HG03571 (cell line): ENCODE measurements around the gene ZNF692.
"Not testable (repeated sequence)": the region's sequence is repeated elsewhere in the genome, so short reads cannot be mapped to it uniquely, and the experiment has no call there.

ENCODE experiments used
- ATAC-seq: cut with Tn5 transposase; IDR thresholded peaks from one replicate; pipeline ENCODE4 v1.9.1; 2021; ENCODE audit not compliant: unreplicated experiment

The ZNF692 gene

DNA sequence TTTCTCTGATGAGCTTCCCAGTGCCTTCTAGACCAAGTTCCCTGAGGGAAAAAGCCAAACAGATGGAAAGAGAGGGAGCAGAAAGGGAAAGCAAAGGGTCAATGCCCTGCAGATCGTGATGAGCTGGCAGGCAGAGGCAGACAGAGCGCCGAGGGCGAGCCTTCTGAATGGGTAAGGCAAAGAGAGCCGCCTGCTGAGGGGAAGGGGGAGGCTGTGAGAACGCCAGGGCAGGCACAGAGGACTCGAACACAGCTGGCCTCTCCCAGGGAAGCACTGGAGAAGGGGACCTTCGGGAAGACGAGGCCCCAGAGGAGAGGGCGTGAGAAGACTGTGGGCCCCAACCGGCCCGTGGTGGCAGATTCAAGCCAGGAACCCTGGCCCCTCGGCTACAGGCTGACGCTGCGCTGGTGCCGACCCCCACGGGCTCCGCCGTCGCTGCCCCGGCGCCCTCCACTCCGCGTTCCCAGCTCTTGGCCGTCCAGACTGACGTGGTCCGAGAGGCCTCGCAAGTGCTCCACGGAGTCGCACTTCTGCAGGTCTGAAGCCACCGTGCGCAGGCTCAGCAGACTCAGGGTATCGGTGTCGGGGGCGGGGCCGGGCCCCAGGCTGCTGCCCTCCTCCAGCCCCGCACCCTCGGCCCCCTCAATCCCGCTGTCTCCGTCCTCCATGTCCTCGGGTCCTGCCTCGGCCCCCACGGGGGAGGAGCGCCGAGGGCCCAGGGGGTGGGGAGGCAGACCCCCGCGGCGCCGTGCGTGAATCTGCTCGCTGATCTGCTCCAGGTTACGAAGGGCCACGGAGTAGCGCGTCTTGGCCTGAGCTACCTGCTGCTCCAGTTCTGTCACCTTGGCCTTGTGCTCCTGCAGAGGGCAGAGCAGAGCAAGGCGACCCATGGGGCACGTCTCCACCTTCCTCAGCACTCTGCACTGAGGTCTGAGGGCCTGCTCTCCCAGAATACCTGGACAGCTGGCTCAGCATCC lies 47.1 kb downstream of the ZNF692 start:
- no peak for ATAC-seq

DNA sequence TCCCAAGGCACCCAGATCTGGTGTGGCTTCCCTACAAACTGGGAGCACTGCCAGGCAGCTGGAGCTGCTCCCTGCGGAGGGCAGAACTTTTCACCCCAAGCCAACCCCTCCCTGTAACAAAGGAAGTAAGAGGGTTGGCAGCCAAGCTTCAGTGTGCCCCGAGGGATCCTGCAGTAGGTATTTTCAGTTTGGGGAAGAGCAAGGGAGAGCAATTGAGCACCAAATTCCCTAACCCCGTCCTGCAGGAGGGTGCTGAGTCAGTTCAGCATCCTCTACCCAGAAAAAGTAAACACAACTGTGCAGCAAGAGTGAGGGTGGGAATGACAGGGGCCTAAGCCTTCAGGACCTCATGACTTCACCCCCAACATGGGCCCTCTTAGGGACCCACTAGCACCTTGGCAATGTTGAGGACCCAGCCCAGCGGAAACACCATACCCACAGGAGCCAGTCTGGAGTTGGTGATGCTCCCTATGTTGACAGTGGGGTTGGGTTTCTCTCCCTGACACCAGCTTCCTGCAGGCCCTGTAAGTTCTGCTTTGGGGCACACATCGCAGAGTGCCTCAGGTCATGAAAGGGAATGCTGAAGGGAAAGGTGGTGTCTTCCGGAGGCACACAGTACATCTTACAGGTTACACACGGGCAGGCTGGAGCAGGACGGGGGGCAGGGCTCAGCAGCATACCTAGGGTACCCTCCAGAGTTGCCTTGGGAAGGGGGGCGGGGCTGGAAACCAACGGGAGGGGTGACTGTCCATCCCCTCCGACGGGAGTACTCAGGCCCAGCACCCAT lies 48.0 kb downstream of the ZNF692 start:
- ATAC-seq = no peak

DNA sequence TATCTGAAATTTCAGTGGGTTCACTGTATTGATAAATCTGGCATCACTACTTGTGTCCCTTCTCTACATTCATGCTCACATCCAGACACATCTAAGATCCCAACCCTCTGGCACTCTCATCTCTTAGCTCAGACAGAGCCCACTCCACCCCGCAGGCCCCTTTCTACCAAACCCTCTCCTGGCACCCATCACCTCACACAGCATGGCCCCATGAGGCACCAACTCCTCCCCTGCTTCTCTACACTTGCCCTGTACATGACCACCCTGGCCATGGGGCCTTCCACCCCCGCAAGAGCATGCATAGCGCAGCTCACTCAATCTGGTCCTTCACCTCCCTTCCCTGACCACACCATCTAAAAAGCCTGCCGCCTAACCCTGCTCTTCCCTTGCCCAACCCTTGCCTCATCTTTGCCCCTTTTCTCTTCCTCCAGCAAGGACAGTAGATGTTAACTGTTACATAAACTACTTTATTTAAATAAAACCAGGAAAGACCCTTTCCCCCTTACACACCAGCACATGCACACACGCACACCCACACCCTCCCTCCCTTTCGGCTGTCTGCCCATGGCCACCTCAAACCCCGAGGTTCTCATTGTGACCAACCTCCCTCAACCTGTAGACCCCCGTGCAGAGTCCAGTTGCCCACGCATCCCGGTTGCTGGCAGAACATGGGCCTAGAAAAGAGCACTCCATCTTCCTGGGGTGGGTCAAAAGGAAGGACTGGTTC lies 48.7 kb downstream of the ZNF692 start:
- no peak for ATAC-seq

DNA sequence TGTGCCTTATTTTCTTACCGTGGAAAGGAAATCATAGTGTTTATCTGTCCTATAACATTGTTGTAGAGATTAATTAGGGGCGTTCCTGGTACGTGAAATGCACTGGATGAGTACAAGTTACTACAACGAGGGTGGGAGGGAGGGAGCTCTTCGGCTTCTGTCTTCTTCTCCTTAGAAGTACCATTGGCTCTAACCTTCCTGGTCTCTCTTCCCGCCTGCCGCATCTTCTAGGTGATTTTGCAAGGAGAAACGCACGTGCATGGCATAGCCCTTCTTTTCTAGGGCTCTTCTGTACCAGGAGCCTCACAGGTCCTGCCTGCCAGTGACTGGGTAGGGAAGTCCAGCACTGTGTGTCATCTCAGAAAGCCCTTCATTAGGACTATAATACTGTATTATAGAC lies 50.0 kb downstream of the ZNF692 start:
- ATAC-seq = no peak

DNA sequence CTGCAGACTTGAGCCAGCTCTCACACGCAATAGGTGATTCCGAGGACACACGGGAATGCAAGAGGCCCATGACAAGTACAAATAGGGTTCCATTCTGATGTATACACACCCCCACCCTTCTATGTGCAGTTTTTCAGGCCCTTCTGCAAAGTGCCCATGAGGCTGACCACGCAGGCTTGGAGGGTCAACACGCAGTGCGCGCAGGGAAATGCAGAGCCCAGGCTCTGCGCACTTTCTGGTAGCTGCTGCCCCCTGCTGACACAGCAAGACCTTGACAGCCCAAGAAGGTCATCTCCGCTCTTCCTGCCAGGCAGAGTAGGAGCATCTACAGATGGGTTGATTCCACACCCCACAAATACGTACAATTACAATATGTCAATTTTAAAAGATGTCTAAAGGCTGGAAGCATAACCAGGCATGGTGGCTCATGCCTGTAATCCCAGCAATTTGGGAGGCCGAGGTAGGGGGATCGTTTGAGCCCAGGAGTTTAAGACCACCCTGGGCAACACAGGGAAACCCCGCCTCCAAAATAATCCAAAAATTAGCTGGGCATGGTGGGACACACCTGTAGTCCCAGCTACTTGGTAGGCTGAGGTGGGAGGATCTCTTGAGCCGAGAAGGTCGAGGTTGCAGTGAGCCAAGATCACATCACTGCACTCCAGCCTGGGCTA lies 51.7 kb downstream of the ZNF692 start:
- no peak for ATAC-seq

DNA sequence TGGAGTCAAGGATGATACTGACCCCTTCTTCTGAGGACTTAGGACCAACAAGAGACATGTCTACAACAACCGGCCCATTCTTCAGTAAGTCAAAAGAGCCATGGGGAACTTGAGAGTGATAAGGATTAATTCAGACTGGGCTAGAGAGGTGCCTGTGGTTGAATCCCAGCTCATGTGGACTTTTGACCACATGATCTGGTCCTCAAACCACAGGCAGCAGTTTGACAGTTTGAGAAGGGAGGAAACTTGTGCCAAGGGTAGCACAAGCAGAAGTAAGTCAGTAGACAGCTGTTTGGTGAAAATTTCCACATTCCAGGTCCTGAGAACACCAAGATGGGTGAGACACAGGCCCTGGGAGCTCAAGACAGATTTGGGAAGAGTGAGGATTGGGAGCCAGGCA lies 53.0 kb downstream of the ZNF692 start:
- peak; percentile 7 for ATAC-seq

DNA sequence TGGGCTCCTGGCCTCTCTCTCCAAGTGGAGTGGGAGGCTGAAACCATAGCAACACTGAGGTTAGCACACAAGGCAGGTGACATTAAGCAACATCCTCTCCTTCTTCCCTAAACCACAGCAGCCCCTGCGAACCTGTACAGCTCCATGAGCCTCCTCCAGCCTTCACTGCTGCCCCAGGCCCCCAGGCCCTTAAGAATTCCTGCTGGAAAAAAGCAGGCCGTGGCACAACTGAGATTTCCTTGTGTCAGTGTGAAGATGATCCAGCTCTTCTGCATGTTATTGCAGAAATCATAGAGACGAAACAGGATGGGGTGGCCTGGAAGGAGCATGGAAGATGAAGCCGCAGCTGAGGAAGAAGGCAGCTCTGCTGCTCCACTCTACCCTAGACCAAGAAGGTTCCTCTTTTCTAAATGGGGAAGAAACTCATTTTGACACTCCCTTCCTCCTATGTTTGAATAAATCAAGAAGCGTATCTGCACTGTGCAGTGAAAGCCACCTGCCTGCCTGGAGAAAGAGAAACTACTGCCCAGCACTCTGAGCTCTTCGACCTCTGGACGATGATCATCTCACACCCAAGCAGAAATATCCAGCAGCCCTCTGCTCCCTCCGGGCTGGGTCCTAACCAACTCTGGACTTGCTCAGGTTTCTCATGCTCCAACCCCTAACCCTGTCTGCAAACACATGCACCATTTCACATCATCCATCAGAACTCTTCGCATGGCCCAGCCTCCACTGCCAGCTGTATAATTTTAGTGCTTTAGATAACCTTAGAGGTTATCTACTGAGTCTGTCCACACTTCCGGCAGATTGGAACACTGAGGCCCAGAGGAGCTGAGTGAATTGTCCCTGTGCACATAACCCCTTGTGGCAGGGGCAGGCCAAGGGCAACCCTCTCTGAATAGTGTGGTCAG lies 53.9 kb downstream of the ZNF692 start:
- peak; percentile 94 for ATAC-seq

DNA sequence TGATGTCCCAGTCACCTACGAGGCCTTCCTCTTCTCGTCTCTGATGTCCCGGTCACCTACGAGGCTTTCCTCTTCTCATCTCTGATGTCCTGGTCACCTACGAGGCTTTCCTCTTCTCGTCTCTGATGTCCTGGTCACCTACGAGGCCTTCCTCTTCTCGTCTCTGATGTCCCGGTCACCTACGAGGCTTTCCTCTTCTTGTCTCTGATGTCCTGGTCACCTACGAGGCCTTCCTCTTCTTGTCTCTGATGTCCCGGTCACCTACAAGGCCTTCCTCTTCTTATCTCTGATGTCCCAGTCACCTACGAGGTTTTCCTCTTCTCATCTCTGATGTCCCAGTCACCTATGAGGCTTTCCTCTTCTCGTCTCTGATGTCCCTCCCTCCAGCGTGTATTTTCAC lies 55.4 kb downstream of the ZNF692 start:
- ATAC-seq = not testable (repeated sequence)

DNA sequence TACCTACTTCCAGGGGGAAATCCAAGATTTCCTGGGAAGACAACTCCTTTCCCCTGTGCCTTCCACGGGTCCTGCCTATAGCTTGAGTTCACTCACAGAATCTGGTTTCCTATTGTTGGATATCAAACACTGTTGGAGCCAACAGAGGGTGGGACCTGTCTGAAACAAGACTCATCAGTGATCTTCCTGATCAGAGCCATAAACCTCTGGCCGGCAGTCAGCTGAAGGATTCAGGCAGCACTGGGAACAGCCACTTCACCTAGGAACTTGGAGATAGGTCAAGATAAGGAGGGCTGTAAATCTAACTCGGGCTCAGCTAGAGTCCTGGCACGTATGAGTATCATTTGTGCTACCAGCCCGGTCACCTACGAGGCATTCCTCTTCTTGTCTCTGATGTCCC lies 56.4 kb downstream of the ZNF692 start:
- ATAC-seq = no peak

DNA sequence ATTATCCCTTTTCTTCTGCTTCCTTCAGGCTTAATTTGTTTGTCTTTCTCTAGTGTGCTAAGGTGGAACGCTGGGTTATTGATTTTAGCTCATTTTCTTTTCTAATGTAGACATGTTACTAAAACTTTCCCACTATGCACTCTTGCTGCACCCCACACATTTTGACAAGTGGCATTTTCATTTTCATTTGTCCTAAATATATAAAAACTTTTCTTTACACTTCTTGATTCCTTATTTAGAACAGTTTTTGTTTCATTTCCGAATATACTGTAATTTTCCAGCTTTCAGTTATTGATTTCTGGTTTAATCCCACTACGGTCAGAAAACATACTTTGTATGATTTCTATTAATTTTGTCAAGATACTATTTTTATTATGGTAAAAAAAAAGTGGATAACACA lies 58.4 kb downstream of the ZNF692 start:
- ATAC-seq = no peak
